Ovary (tissue), 3 donors: ENCODE measurements around the gene DMAC2.

Source experiments
- EP300 ChIP-seq: sonication (generic); formaldehyde crosslinking; IDR thresholded peaks from one replicate; pipeline ENCODE4 v1.6.1; 2017; ENCODE audit warnings: antibody characterized with exemption
- POLR2A ChIP-seq: fragments of 450-650 bp; IDR thresholded peaks from one replicate; pipeline ENCODE4 v1.6.1; 2017; ENCODE audit warnings: antibody characterized with exemption, mild to moderate bottlenecking, moderate library complexity
- TF ChIP-seq, protein P1 (sequence below), 3 donors: fragments of 450-650 bp in 2 of 3; fragments of 200-600 bp in 1 of 3; IDR thresholded peaks; one replicate each; pipeline versions ENCODE4 v1.5.1 to v1.8.0; 2016 to 2022; ENCODE audit warnings: antibody characterized with exemption in 3 of 3, mild to moderate bottlenecking in 1 of 3
- donor health status: DM: no; HTN: no; CAD: no.

DNA sequence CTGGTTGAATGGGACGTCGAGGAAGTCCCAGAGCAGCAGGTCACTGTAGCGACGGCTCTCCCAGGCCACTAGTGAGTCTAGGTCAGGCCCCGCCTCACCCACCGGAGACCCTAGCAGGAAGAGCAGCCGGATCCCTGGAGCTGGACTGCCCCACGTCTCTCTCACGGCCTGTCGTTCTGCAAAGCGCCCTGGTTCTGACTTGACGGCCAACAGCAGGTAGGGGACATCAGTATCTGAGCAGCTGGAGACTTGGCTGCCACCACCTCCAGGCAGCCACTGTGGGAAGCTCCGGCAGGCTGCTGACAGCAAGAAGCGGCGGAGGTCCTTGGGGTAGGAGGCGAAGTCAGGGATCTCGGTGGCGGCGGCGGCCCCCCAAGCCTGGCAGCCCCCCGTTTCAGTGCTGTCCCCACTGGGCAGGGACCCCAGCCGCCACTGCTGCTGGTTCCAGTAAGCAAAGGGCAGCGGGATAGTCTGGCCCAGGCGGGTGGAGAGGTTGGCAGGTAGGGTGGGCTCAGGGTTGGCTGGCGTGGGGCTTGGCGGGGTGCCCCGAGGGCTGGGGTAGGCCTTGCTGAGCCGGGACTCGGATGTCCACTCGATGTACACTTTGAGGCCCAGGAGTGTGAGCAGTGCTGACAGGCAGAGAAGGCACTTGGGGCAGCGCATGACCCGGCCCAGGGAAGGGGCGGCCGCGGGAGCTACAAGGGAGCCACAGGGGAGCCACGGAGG, 13.4 kb downstream of the DMAC2 start:
- TF ChIP-seq POLR2A (no peak), EP300 (no peak)
- TF ChIP-seq, protein P1, sequence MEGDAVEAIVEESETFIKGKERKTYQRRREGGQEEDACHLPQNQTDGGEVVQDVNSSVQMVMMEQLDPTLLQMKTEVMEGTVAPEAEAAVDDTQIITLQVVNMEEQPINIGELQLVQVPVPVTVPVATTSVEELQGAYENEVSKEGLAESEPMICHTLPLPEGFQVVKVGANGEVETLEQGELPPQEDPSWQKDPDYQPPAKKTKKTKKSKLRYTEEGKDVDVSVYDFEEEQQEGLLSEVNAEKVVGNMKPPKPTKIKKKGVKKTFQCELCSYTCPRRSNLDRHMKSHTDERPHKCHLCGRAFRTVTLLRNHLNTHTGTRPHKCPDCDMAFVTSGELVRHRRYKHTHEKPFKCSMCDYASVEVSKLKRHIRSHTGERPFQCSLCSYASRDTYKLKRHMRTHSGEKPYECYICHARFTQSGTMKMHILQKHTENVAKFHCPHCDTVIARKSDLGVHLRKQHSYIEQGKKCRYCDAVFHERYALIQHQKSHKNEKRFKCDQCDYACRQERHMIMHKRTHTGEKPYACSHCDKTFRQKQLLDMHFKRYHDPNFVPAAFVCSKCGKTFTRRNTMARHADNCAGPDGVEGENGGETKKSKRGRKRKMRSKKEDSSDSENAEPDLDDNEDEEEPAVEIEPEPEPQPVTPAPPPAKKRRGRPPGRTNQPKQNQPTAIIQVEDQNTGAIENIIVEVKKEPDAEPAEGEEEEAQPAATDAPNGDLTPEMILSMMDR (IDR thresholded peaks at IDR 0.05) = no peak
